ENCODE data around the gene EYA2. TPM values are rescaled to one million over a fixed set of nuclear protein-coding genes. Genes with fewer than 3 reads are reported as not detected.

The EYA2 gene
- total RNA-seq, 1 experiment from 2014 or later, result 0.74 TPM

GRCh38 chr20:47117371-47117770 is 222.7 kb downstream of the EYA2 start:
- Histone ChIP-seq H3K4me1 (ENCODE audit: insufficient read depth, low read length) (peaks cover 7% of the 10 kb centered on the region; the same call in 1 of the 2 replicates), H4K5ac (ENCODE audit: insufficient read length, low read depth, low read length) (no peak overlapping the region), H3K27me3 (ENCODE audit: insufficient read depth, low read length) (no peaks in the 10 kb centered on the region), H2BK20ac (ENCODE audit: low read depth, low read length, poor library complexity, severe bottlenecking) (no peak overlapping the region), H3K18ac (ENCODE audit: insufficient read length, low read depth, low read length) (no peak overlapping the region), H3K9ac (ENCODE audit: extremely low read depth, insufficient read length, low read length) (no peak overlapping the region), H3K27ac (ENCODE audit: insufficient read length, low read depth, low read length) (no peak overlapping the region), H2BK12ac (ENCODE audit: insufficient read length, low read depth, low read length) (no peak overlapping the region), H3K56ac (ENCODE audit: insufficient read length, low read depth, low read length) (no peak overlapping the region), H3K79me1 (ENCODE audit: insufficient read depth, low read depth, low read length, poor library complexity, severe bottlenecking) (no peaks in the 10 kb centered on the region), H4K8ac (replicated peaks; ENCODE audit: insufficient read length, low read depth, low read length) (no peak overlapping the region), H3K79me2 (ENCODE audit: insufficient read depth, low read length) (no peaks in the 10 kb centered on the region), H2AK5ac (ENCODE audit: insufficient read length, low read length) (no peak overlapping the region), H3K23ac (ENCODE audit: insufficient read length, low read depth, low read length) (no peak overlapping the region), H3K23me2 (ENCODE audit: insufficient read length, low read depth, low read length, poor library complexity, severe bottlenecking) (no peaks in the 10 kb centered on the region), H3T11ph (ENCODE audit: low read length) (no peak overlapping the region), H2AFZ (ENCODE audit: low read length) (no peak overlapping the region), H3K4me2 (ENCODE audit: insufficient read depth, insufficient read length, low read length) (no peak overlapping the region), H3K14ac (ENCODE audit: insufficient read depth, low read length) (no peak overlapping the region), H3K9me3 (ENCODE audit: control insufficient read depth, low read depth, low read length) (no peaks in the 10 kb centered on the region), H2BK120ac (ENCODE audit: low read depth, low read length, poor library complexity, severe bottlenecking) (no peak overlapping the region), H2BK15ac (ENCODE audit: low read depth, low read length) (no peak overlapping the region), H4K91ac (ENCODE audit: insufficient read length, low read depth, low read length) (no peak overlapping the region), H2BK5ac (ENCODE audit: insufficient read length, low read length) (no peak overlapping the region), H3K4ac (ENCODE audit: low read depth, low read length) (no peak overlapping the region), H4K20me1 (ENCODE audit: control insufficient read depth, insufficient read depth, insufficient read length) (no peaks in the 10 kb centered on the region)
- no peaks in the 10 kb centered on the region for H3K36me3 Mint-ChIP-seq (ENCODE audit: insufficient read depth in 1 of 3, low read depth in 3 of 3)
- H3K27me3 Mint-ChIP-seq (ENCODE audit: low read depth), result no peaks in the 10 kb centered on the region
- peaks cover 2 to 3% of the 10 kb centered on the region in 2 experiments; a peak in 3 of 5 replicates for H3K9me3 Mint-ChIP-seq
- H3K4me3 Mint-ChIP-seq, result no peak overlapping the region
- peaks cover 30 to 43% of the 10 kb centered on the region in 2 experiments for H3K4me1 Mint-ChIP-seq
- no peak for TF ChIP-seq CTCF (conservative IDR thresholded peaks at IDR 0.05)
- peak overlapping the region in 1 of 3 experiments; percentile 70; a peak in 3 of 7 replicates for H3K27ac Mint-ChIP-seq
- no peak for DNase-seq
- WGBS (ENCODE audit: extremely low coverage, insufficient read length, low lambda C conversion rate), result no CpG with 5 or more reads among the region's 16 CpGs
